Left colon (tissue), 2 donors: ENCODE results near the gene SRP68. TPM values are rescaled to one million over a fixed set of nuclear protein-coding genes. Genes with fewer than 3 reads are reported as not detected.
A peak's percentile ranks its signal among the peaks of the same experiment; 100 is the strongest.
"Not testable (repeated sequence)": the region's sequence is repeated elsewhere in the genome, so short reads cannot be mapped to it uniquely, and the experiment has no call there.

Source experiments
- ATAC-seq: fragments of 200-7000 bp; cut with Tn5 transposase; one replicate; pipeline ENCODE4 v1.9.1; 2020; ENCODE audit warnings: mild to moderate bottlenecking, moderate library complexity
- DNase-seq, 2 donors: peaks; one replicate each; pipeline ENCODE4 v3.0.0-alpha.2; 2020
- intact Hi-C, 2 donors: fragments of 100-400 bp; cut with DNase I in 1 of 2; cut with micrococcal nuclease in 1 of 2; formaldehyde crosslinking; loops; one replicate each; pipeline versions ENCODE4 v1.11.2 to v1.14.0; 2022; cut with DNase I, micrococcal nuclease
- total RNA-seq, 2 donors: library from RNA; stranded (reverse); fragmentation: NEBNext Ultra II Directional; extraction: Animal tissue kit (Norgen Biotek cat#: 25700); gene quantifications; one replicate each; pipeline ENCODE4 v1.2.1, GENCODE V29; 2021
- donor health status: DM: no; HTN: no; CAD: no.
- donor health status: DM: yes; HTN: yes; CAD: no.

The SRP68 gene
- total RNA-seq, 2 donors from 2014 or later, result 49.9 to 56.5 TPM

- ATAC-seq, result peak; percentile 72
Observed at GRCh38 chr17:76050538-76051467, 21.5 kb downstream of the SRP68 start.

GRCh38 chr17:76049836-76050537, 22.3 kb downstream of the SRP68 start:
- ATAC-seq (no peak), DNase-seq (no peak)
- intact Hi-C loops, result no loop called here

More at GRCh38 chr17:76050538-76051467, 21.5 kb downstream of the SRP68 start:
- intact Hi-C loops, result no loop called here
- DNase-seq, result no peak

- intact Hi-C loops, result no loop called here
- no peak for DNase-seq
- no peak for ATAC-seq
Observed at GRCh38 chr17:76049239-76049638, 23.1 kb downstream of the SRP68 start.

GRCh38 chr17:76048711-76049110, 23.6 kb downstream of the SRP68 start:
- intact Hi-C loops, result no loop called here
- DNase-seq (no peak), ATAC-seq (no peak)

GRCh38 chr17:76048025-76048605, 24.2 kb downstream of the SRP68 start:
- ATAC-seq (no peak), DNase-seq (no peak)
- intact Hi-C loops, result no loop called here

GRCh38 chr17:76046064-76046463, 26.3 kb downstream of the SRP68 start:
- ATAC-seq (no peak), DNase-seq (no peak)

GRCh38 chr17:76044475-76045007, 27.8 kb downstream of the SRP68 start:
- DNase-seq, ATAC-seq, intact Hi-C loops: not testable (repeated sequence)

More at GRCh38 chr17:76046064-76046463, 26.3 kb downstream of the SRP68 start:
- intact Hi-C loops, result no loop called here

- DNase-seq, ATAC-seq, intact Hi-C loops: not testable (repeated sequence)
Observed at GRCh38 chr17:76042868-76043267, 29.4 kb downstream of the SRP68 start.

- intact Hi-C loops, result no loop called here
- DNase-seq (no peak), ATAC-seq (no peak)
Observed at GRCh38 chr17:76040376-76040775, 31.9 kb downstream of the SRP68 start.

GRCh38 chr17:76039121-76039520, 33.2 kb downstream of the SRP68 start:
- ATAC-seq (peak; percentile 13), DNase-seq (no peak)
- intact Hi-C loops, result no loop called here

GRCh38 chr17:76038050-76038449, 34.3 kb downstream of the SRP68 start:
- intact Hi-C loops, result no loop called here
- DNase-seq (no peak), ATAC-seq (no peak)

GRCh38 chr17:76036497-76037261, 35.6 kb downstream of the SRP68 start:
- DNase-seq, result peak in 1 of 2 donors; percentile 71
- intact Hi-C loops, result no loop called here
- peak; percentile 17 for ATAC-seq

GRCh38 chr17:76034428-76035350, 37.6 kb downstream of the SRP68 start:
- intact Hi-C loops, result no loop called here
- ATAC-seq (no peak), DNase-seq (no peak)

GRCh38 chr17:76033139-76033538, 39.2 kb downstream of the SRP68 start:
- intact Hi-C loops, result no loop called here
- no peak for DNase-seq
- ATAC-seq, result no peak

- no peak for DNase-seq
- intact Hi-C loops, result no loop called here
- ATAC-seq, result no peak
Observed at GRCh38 chr17:76032780-76033108, 39.6 kb downstream of the SRP68 start.

GRCh38 chr17:76032073-76032779, 40.1 kb downstream of the SRP68 start:
- ATAC-seq, result peak; percentile 6
- intact Hi-C loops, result no loop called here

More at GRCh38 chr17:76032073-76032779, 40.1 kb downstream of the SRP68 start:
- DNase-seq, result no peak
